Caco-2 (cell line): ENCODE measurements around the gene RNF10. TPM values are rescaled to one million over a fixed set of nuclear protein-coding genes. Genes with fewer than 3 reads are reported as not detected.

Source experiments
- BruUV-seq: library from RNA; stranded (reverse); fragments of 400-500 nt; replicated peaks from 2 replicates; lab custom pipeline; 2021; lab: Mats Ljungman, UMichigan
- CTCF ChIA-PET: fragments of 300-600 bp; sonication (Branson Sonifier 250); formaldehyde crosslinking; loops from one replicate; lab custom pipeline; 2022; ENCODE audit warnings: antibody characterized with exemption; lab: Charles Lee
- POLR2A ChIA-PET: fragments of 300-600 bp; sonication (Branson Sonifier 250); formaldehyde crosslinking; loops from one replicate; lab custom pipeline; 2022; ENCODE audit warnings: antibody characterized with exemption; lab: Charles Lee
- DNase-seq, 2 experiments: peaks; one replicate each; pipeline versions ENCODE4 v3.0.0 to v3.0.0-alpha.2; 2020 to 2022
- H3K27me3 ChIP-seq: replicated peaks from 2 replicates; pipeline ENCODE4 v1.6.0; 2011; ENCODE audit warnings: low read length; ENCODE audit not compliant: control insufficient read depth, insufficient read depth
- H3K36me3 ChIP-seq: 2 replicates; pipeline ENCODE4 v1.5.1; 2011; ENCODE audit warnings: low read length; ENCODE audit not compliant: control insufficient read depth, insufficient read depth
- H3K4me1 ChIP-seq: fragments of 250-450 bp; sonication (Bioruptor Pico); 2 replicates; pipeline ENCODE4 v1.5.1; 2020; ENCODE audit warnings: mild to moderate bottlenecking
- H3K4me3 ChIP-seq: 2 replicates; pipeline ENCODE4 v1.5.1; 2011; ENCODE audit warnings: low read depth, mild to moderate bottlenecking, control low read depth, low read length
- H3K9me3 ChIP-seq: fragments of 250-450 bp; sonication (Bioruptor Pico); 2 replicates; pipeline ENCODE4 v1.5.1; 2020; ENCODE audit warnings: mild to moderate bottlenecking, moderate library complexity
- H3K27ac Mint-ChIP-seq: one replicate; pipeline ENCODE4 v1.8.0; 2022; ENCODE audit warnings: mixed read lengths; ENCODE audit not compliant: unreplicated experiment
- H3K27me3 Mint-ChIP-seq: one replicate; pipeline ENCODE4 v1.8.0; 2022; ENCODE audit warnings: mixed read lengths; ENCODE audit not compliant: insufficient read depth, unreplicated experiment
- H3K36me3 Mint-ChIP-seq: one replicate; pipeline ENCODE4 v1.8.0; 2022; ENCODE audit warnings: mild to moderate bottlenecking, mixed read lengths; ENCODE audit not compliant: insufficient read depth, unreplicated experiment
- H3K4me1 Mint-ChIP-seq: one replicate; pipeline ENCODE4 v1.8.0; 2022; ENCODE audit warnings: low read depth, mixed read lengths; ENCODE audit not compliant: unreplicated experiment
- H3K4me3 Mint-ChIP-seq: one replicate; pipeline ENCODE4 v1.8.0; 2022; ENCODE audit warnings: mild to moderate bottlenecking, moderate library complexity, mixed read lengths; ENCODE audit not compliant: unreplicated experiment
- H3K9me3 Mint-ChIP-seq: one replicate; pipeline ENCODE4 v1.8.0; 2022; ENCODE audit warnings: mixed read lengths; ENCODE audit not compliant: unreplicated experiment
- CTCF ChIP-seq, 2 experiments: fragments of 200-600 bp in 1 of 2; IDR thresholded peaks; 1 replicate in 1 of 2; 2 replicates in 1 of 2; pipeline versions ENCODE4 v1.5.1 to v1.8.0; 2011 to 2022; ENCODE audit warnings: antibody characterized with exemption in 1 of 2, control low read depth in 1 of 2, inconsistent platforms in 1 of 2, low read depth in 1 of 2, low read length in 1 of 2, mild to moderate bottlenecking in 1 of 2, moderate library complexity in 1 of 2; ENCODE audit not compliant: insufficient read depth in 1 of 2, severe bottlenecking in 1 of 2, unreplicated experiment in 1 of 2
- intact Hi-C: fragments of 100-400 bp; cut with micrococcal nuclease; formaldehyde crosslinking; loops from one replicate; pipeline ENCODE4 v1.10.0; 2022; ENCODE audit not compliant: unreplicated experiment
- total RNA-seq: library from RNA; stranded (reverse); gene quantifications from 2 replicates; pipeline ENCODE4 v1.2.3, GENCODE V29; 2022

RNF10 gene
- total RNA-seq, 1 experiment from 2014 or later, result 133 TPM

GRCh38 chr12:120532701-120533238 lies 1.4 kb upstream of the RNF10 start:
- BruUV-seq, result no TSS peak
- H3K4me1 ChIP-seq, result peaks cover 23% of the 10 kb centered on the region
- CTCF ChIA-PET, result no interaction called here
- H3K36me3 Mint-ChIP-seq, result peaks cover 43% of the 10 kb centered on the region
- no peaks in the 10 kb centered on the region for H3K36me3 ChIP-seq
- POLR2A ChIA-PET, result no interaction called here
- no peaks in the 10 kb centered on the region for H3K9me3 ChIP-seq
- no peak overlapping the region for H3K27ac Mint-ChIP-seq
- no peak for DNase-seq
- H3K4me1 Mint-ChIP-seq, result no peaks in the 10 kb centered on the region
- H3K4me3 ChIP-seq, result no peak overlapping the region
- no peaks in the 10 kb centered on the region for H3K27me3 ChIP-seq
- no peaks in the 10 kb centered on the region for H3K9me3 Mint-ChIP-seq
- TF ChIP-seq CTCF (IDR thresholded peaks at IDR 0.05; ENCODE audit: insufficient read depth in 1 of 2, low read depth in 1 of 2, low read length in 1 of 2, severe bottlenecking in 1 of 2, unreplicated experiment in 1 of 2), result no peak
- no peaks in the 10 kb centered on the region for H3K27me3 Mint-ChIP-seq
- H3K4me3 Mint-ChIP-seq, result no peak overlapping the region
- intact Hi-C loops, result no loop called here

GRCh38 chr12:120534703-120535655 lies 823 bp downstream of the RNF10 start:
- H3K4me1 Mint-ChIP-seq, result peaks cover 7% of the 10 kb centered on the region
- POLR2A ChIA-PET, result interaction anchor here (0.6 to 1.2 kb wide), 8 partner anchors 15 to 1044 kb away, joined by 3 to 9 read pairs (median 4); partner anchors contain the start of genes COX6A1, DYNLL1 and POP5
- intact Hi-C loops, result no loop called here
- CTCF ChIA-PET, result interaction anchor here (0.6 kb wide), 2 partner anchors 39 to 444 kb away, joined by 3 to 4 read pairs; partner anchors contain the start of genes DYNLL1 and HNF1A
- peak; percentile 55 to 76 for DNase-seq
- H3K9me3 Mint-ChIP-seq, result no peaks in the 10 kb centered on the region
- H3K4me1 ChIP-seq, result peaks cover 34% of the 10 kb centered on the region
- no peak for TF ChIP-seq CTCF (IDR thresholded peaks at IDR 0.05; ENCODE audit: insufficient read depth in 1 of 2, low read depth in 1 of 2, low read length in 1 of 2, severe bottlenecking in 1 of 2, unreplicated experiment in 1 of 2)
- peaks cover 44% of the 10 kb centered on the region for H3K36me3 Mint-ChIP-seq
- H3K9me3 ChIP-seq, result no peaks in the 10 kb centered on the region
- H3K27ac Mint-ChIP-seq, result peak overlapping the region; percentile 92
- H3K27me3 ChIP-seq, result no peaks in the 10 kb centered on the region
- no peaks in the 10 kb centered on the region for H3K36me3 ChIP-seq
- no TSS peak for BruUV-seq
- H3K4me3 Mint-ChIP-seq, result peak overlapping the region; percentile 92
- H3K27me3 Mint-ChIP-seq, result no peaks in the 10 kb centered on the region
- H3K4me3 ChIP-seq, result peak overlapping the region; percentile 81

GRCh38 chr12:120536064-120536791 lies 2.1 kb downstream of the RNF10 start:
- no peaks in the 10 kb centered on the region for H3K36me3 ChIP-seq
- no TSS peak for BruUV-seq
- Mint-ChIP-seq H3K27ac (no peak overlapping the region), H3K4me3 (peak overlapping the region; percentile 92), H3K9me3 (no peaks in the 10 kb centered on the region), H3K27me3 (no peaks in the 10 kb centered on the region), H3K36me3 (peaks cover 52% of the 10 kb centered on the region), H3K4me1 (peaks cover 7% of the 10 kb centered on the region)
- H3K4me3 ChIP-seq, result peak overlapping the region; percentile 81; the same call in 1 of the 2 replicates
- CTCF ChIA-PET, result no interaction called here
- no peaks in the 10 kb centered on the region for H3K27me3 ChIP-seq
- H3K4me1 ChIP-seq, result peaks cover 34% of the 10 kb centered on the region
- no peak for DNase-seq
- POLR2A ChIA-PET, result no interaction called here
- intact Hi-C loops, result no loop called here
- TF ChIP-seq CTCF (IDR thresholded peaks at IDR 0.05; ENCODE audit: insufficient read depth in 1 of 2, low read depth in 1 of 2, low read length in 1 of 2, severe bottlenecking in 1 of 2, unreplicated experiment in 1 of 2), result no peak
- H3K9me3 ChIP-seq, result no peaks in the 10 kb centered on the region
